Mesenchymal stem cell (in vitro differentiated cells and primary cell): ENCODE data around the gene PFAS.
"Not testable (repeated sequence)": the region's sequence is repeated elsewhere in the genome, so short reads cannot be mapped to it uniquely, and the experiment has no call there.

Source experiments
- DNase-seq: peaks from one replicate; pipeline ENCODE4 v3.0.0-alpha.2; 2013
- H2AFZ ChIP-seq: one replicate; pipeline ENCODE4 v1.6.1; 2013; ENCODE audit warnings: low read depth, mild to moderate bottlenecking, control low read depth, inconsistent platforms, low read length, moderate library complexity
- H2AK5ac ChIP-seq: 2 replicates; pipeline ENCODE4 v1.6.1; 2013; ENCODE audit warnings: low read length, moderate library complexity, mild to moderate bottlenecking, inconsistent platforms; ENCODE audit not compliant: severe bottlenecking
- H2BK120ac ChIP-seq: one replicate; pipeline ENCODE4 v1.6.1; 2013; ENCODE audit warnings: low read depth, mild to moderate bottlenecking, inconsistent platforms, low read length, moderate library complexity
- H2BK12ac ChIP-seq, 2 experiments: one replicate each; pipeline ENCODE4 v1.6.1; 2013; ENCODE audit warnings: inconsistent platforms in 2 of 2, low read length in 2 of 2, mild to moderate bottlenecking in 2 of 2, moderate library complexity in 2 of 2, control low read depth in 1 of 2
- H2BK15ac ChIP-seq: one replicate; pipeline ENCODE4 v1.6.1; 2013; ENCODE audit warnings: mild to moderate bottlenecking, low read depth, inconsistent platforms; ENCODE audit not compliant: poor library complexity, severe bottlenecking
- H2BK5ac ChIP-seq: 2 replicates; pipeline ENCODE4 v1.6.1; 2013; ENCODE audit warnings: low read depth, mild to moderate bottlenecking, low read length, control low read depth, inconsistent platforms; ENCODE audit not compliant: poor library complexity, severe bottlenecking
- H3K14ac ChIP-seq, 2 experiments: one replicate each; pipeline ENCODE4 v1.6.1; 2013; ENCODE audit warnings: inconsistent platforms in 2 of 2, low read length in 2 of 2, control low read depth in 1 of 2, mild to moderate bottlenecking in 1 of 2, moderate library complexity in 1 of 2
- H3K18ac ChIP-seq, 2 experiments: one replicate each; pipeline ENCODE4 v1.6.1; 2013; ENCODE audit warnings: inconsistent platforms in 2 of 2, low read length in 2 of 2, control low read depth in 1 of 2, low read depth in 1 of 2, mild to moderate bottlenecking in 1 of 2
- H3K23ac ChIP-seq, 2 experiments: one replicate each; pipeline ENCODE4 v1.6.1; 2013; ENCODE audit warnings: inconsistent platforms in 2 of 2, low read length in 2 of 2, mild to moderate bottlenecking in 2 of 2, moderate library complexity in 2 of 2, control low read depth in 1 of 2
- H3K27ac ChIP-seq: 2 replicates; pipeline ENCODE4 v1.5.1; 2013; ENCODE audit warnings: mild to moderate bottlenecking, moderate library complexity, low read length, control low read depth, inconsistent platforms; ENCODE audit not compliant: poor library complexity, severe bottlenecking
- H3K27me3 ChIP-seq, 2 experiments: 2 replicates each; pipeline versions ENCODE4 v1.6.1 to v1.7.0; 2013; ENCODE audit warnings: low read length in 2 of 2, mild to moderate bottlenecking in 2 of 2, moderate library complexity in 2 of 2, control low read depth in 1 of 2, inconsistent platforms in 1 of 2; ENCODE audit not compliant: control insufficient read depth in 1 of 2, insufficient read depth in 1 of 2
- H3K36me3 ChIP-seq, 2 experiments: 2 replicates each; pipeline versions ENCODE4 v1.6.1 to v1.7.0; 2013; ENCODE audit warnings: low read length in 2 of 2, control low read depth in 1 of 2, inconsistent platforms in 1 of 2, low read depth in 1 of 2, mild to moderate bottlenecking in 1 of 2; ENCODE audit not compliant: insufficient read depth in 2 of 2, control insufficient read depth in 1 of 2
- H3K4ac ChIP-seq, 2 experiments: one replicate each; pipeline ENCODE4 v1.6.1; 2013; ENCODE audit warnings: inconsistent platforms in 2 of 2, low read length in 2 of 2, mild to moderate bottlenecking in 2 of 2, moderate library complexity in 2 of 2, control low read depth in 1 of 2, low read depth in 1 of 2
- H3K4me1 ChIP-seq: 2 replicates; pipeline ENCODE4 v1.6.1; 2013; ENCODE audit warnings: low read depth, low read length, control low read depth; ENCODE audit not compliant: control insufficient read depth, insufficient read depth
- H3K4me2 ChIP-seq: 2 replicates; pipeline ENCODE4 v1.6.1; 2013; ENCODE audit warnings: low read length, mild to moderate bottlenecking, inconsistent platforms; ENCODE audit not compliant: poor library complexity, severe bottlenecking
- H3K4me3 ChIP-seq, 2 experiments: 2 replicates each; pipeline versions ENCODE4 v1.5.1 to v1.7.0; 2013; ENCODE audit warnings: low read length in 2 of 2, mild to moderate bottlenecking in 2 of 2, control low read depth in 1 of 2, low read depth in 1 of 2; ENCODE audit not compliant: insufficient read depth in 1 of 2
- H3K79me1 ChIP-seq: replicated peaks from 2 replicates; pipeline ENCODE4 v1.6.1; 2013; ENCODE audit warnings: mild to moderate bottlenecking, control low read depth, low read length, inconsistent platforms; ENCODE audit not compliant: poor library complexity, severe bottlenecking
- H3K9ac ChIP-seq: 2 replicates; pipeline ENCODE4 v1.7.0; 2013; ENCODE audit warnings: mild to moderate bottlenecking, low read length, moderate library complexity
- H3K9me3 ChIP-seq: 2 replicates; pipeline ENCODE4 v1.7.0; 2013; ENCODE audit warnings: mild to moderate bottlenecking, low read length; ENCODE audit not compliant: control insufficient read depth
- H4K8ac ChIP-seq: one replicate; pipeline ENCODE4 v1.6.1; 2013; ENCODE audit warnings: inconsistent platforms, mild to moderate bottlenecking, low read length, moderate library complexity
- H4K91ac ChIP-seq: one replicate; pipeline ENCODE4 v1.6.1; 2013; ENCODE audit warnings: mild to moderate bottlenecking, low read length, inconsistent platforms
- WGBS: methylation state at CpG from one replicate; pipeline ENCODE4 v1.1.7; 2013; ENCODE audit warnings: mixed read lengths; 5-methylcytosine and 5-hydroxymethylcytosine counted together

Gene PFAS

GRCh38 chr17:8243827-8244226 is 5.3 kb upstream of the PFAS start:
- peaks cover 21% of the 10 kb centered on the region for H3K79me1 ChIP-seq

GRCh38 chr17:8244768-8245167 is 4.3 kb upstream of the PFAS start:
- Histone ChIP-seq H3K18ac (no peak overlapping the region), H3K4ac (no peak overlapping the region)

More at GRCh38 chr17:8243827-8244226, 5.3 kb upstream of the PFAS start:
- Histone ChIP-seq H3K4ac (no peak overlapping the region), H3K18ac (no peak overlapping the region), H3K4me1 (peaks cover 5% of the 10 kb centered on the region), H2BK15ac (no peak overlapping the region), H2AFZ (no peak overlapping the region), H2AK5ac (no peak overlapping the region), H3K9ac (no peak overlapping the region), H3K27me3 (no peaks in the 10 kb centered on the region), H3K4me2 (no peak overlapping the region), H3K23ac (no peak overlapping the region), H4K91ac (no peak overlapping the region), H3K4me3 (no peak overlapping the region), H3K14ac (no peak overlapping the region), H3K36me3 (peaks cover 0 to 23% of the 10 kb centered on the region in 2 experiments), H4K8ac (no peak overlapping the region), H2BK12ac (no peak overlapping the region), H3K27ac (no peak overlapping the region), H2BK5ac (no peak overlapping the region), H2BK120ac (no peak overlapping the region), H3K9me3 (no peaks in the 10 kb centered on the region)
- WGBS = 94% methylated on average over 5 of the region's 5 CpGs
- no peak for DNase-seq

GRCh38 chr17:8249621-8250500 is 772 bp downstream of the PFAS start:
- 24% methylated on average over 10 of the region's 10 CpGs for WGBS

More at GRCh38 chr17:8244768-8245167, 4.3 kb upstream of the PFAS start:
- Histone ChIP-seq H2BK5ac (no peak overlapping the region), H3K14ac (no peak overlapping the region), H2BK15ac (no peak overlapping the region), H2AK5ac (no peak overlapping the region), H3K4me3 (no peak overlapping the region), H2BK12ac (no peak overlapping the region), H3K79me1 (peaks cover 24% of the 10 kb centered on the region), H3K23ac (no peak overlapping the region), H3K4me2 (no peak overlapping the region), H2BK120ac (no peak overlapping the region), H3K4me1 (peaks cover 5% of the 10 kb centered on the region), H3K27ac (no peak overlapping the region), H3K9ac (no peak overlapping the region), H3K27me3 (no peaks in the 10 kb centered on the region), H2AFZ (no peak overlapping the region), H3K9me3 (no peaks in the 10 kb centered on the region), H4K91ac (no peak overlapping the region), H3K36me3 (peaks cover 0 to 16% of the 10 kb centered on the region in 2 experiments), H4K8ac (no peak overlapping the region)
- WGBS = 93% methylated on average over 5 of the region's 8 CpGs
- DNase-seq = no peak

GRCh38 chr17:8251411-8251810 is 2.3 kb downstream of the PFAS start:
- Histone ChIP-seq H3K36me3 (peaks cover 22 to 23% of the 10 kb centered on the region in 2 experiments), H3K79me1 (peaks cover 35% of the 10 kb centered on the region)
- not testable (repeated sequence) for H3K9ac ChIP-seq, H3K14ac ChIP-seq, H3K4ac ChIP-seq, H2BK12ac ChIP-seq, H2BK120ac ChIP-seq, H2BK15ac ChIP-seq, H2BK5ac ChIP-seq, H3K27me3 ChIP-seq, H4K8ac ChIP-seq, H3K27ac ChIP-seq, H4K91ac ChIP-seq, H3K4me2 ChIP-seq, H3K9me3 ChIP-seq, H3K18ac ChIP-seq, H2AFZ ChIP-seq, H3K23ac ChIP-seq, H3K4me3 ChIP-seq, H2AK5ac ChIP-seq, H3K4me1 ChIP-seq
- peak; percentile 22 for DNase-seq
- WGBS = 96% methylated on average over 2 of the region's 2 CpGs

More at GRCh38 chr17:8249621-8250500, 772 bp downstream of the PFAS start:
- H2BK15ac ChIP-seq = no peak overlapping the region
- no peak overlapping the region for H3K14ac ChIP-seq
- peak overlapping the region; percentile 88 to 99 for H3K4me3 ChIP-seq
- no peak overlapping the region for H3K4ac ChIP-seq
- no peak for DNase-seq
- H4K8ac ChIP-seq = peak overlapping the region; percentile 95
- H2AFZ ChIP-seq = peak overlapping the region; percentile 74
- H2BK5ac ChIP-seq = no peak overlapping the region
- no peak overlapping the region for H2BK120ac ChIP-seq
- peak overlapping the region; percentile 53 for H4K91ac ChIP-seq
- H3K36me3 ChIP-seq = peaks cover 7 to 13% of the 10 kb centered on the region in 2 experiments
- H3K23ac ChIP-seq = no peak overlapping the region
- no peaks in the 10 kb centered on the region for H3K9me3 ChIP-seq
- H3K4me1 ChIP-seq = peaks cover 5% of the 10 kb centered on the region
- peak overlapping the region; percentile 97 for H3K9ac ChIP-seq
- no peak overlapping the region for H3K18ac ChIP-seq
- peak overlapping the region; percentile 95 for H3K4me2 ChIP-seq
- H3K27me3 ChIP-seq = no peaks in the 10 kb centered on the region
- H3K27ac ChIP-seq = peak overlapping the region; percentile 50
- H2AK5ac ChIP-seq = no peak overlapping the region
- peaks cover 40% of the 10 kb centered on the region for H3K79me1 ChIP-seq
- no peak overlapping the region for H2BK12ac ChIP-seq
